KMS-11 (cell line): Measurements from ENCODE around the gene PNLIPRP2.

ENCODE experiments used
- H2AFZ ChIP-seq: fragments of 200-600 bp; sonication (generic); 2 replicates; pipeline ENCODE4 v1.6.1; 2016; ENCODE audit warnings: antibody characterized with exemption, mixed run types, low read depth
- H3K27ac ChIP-seq: fragments of 200-600 bp; sonication (generic); 2 replicates; pipeline ENCODE4 v1.6.1; 2016; ENCODE audit warnings: mild to moderate bottlenecking, mixed run types
- H3K27me3 ChIP-seq: fragments of 200-600 bp; sonication (generic); 2 replicates; pipeline ENCODE4 v1.6.1; 2017; ENCODE audit warnings: mild to moderate bottlenecking, low read depth, mixed run types, moderate library complexity; ENCODE audit not compliant: insufficient read depth
- H3K36me3 ChIP-seq: fragments of 200-600 bp; sonication (generic); 2 replicates; pipeline ENCODE4 v1.6.1; 2017; ENCODE audit warnings: mild to moderate bottlenecking, mixed run types; ENCODE audit not compliant: insufficient read depth
- H3K4me1 ChIP-seq: fragments of 200-600 bp; sonication (generic); 2 replicates; pipeline ENCODE4 v1.6.1; 2016; ENCODE audit warnings: mild to moderate bottlenecking, low read depth, mixed run types; ENCODE audit not compliant: poor library complexity, severe bottlenecking
- H3K4me2 ChIP-seq: fragments of 200-600 bp; sonication (generic); 2 replicates; pipeline ENCODE4 v1.7.0; 2016; ENCODE audit warnings: mild to moderate bottlenecking, mixed run types
- H3K4me3 ChIP-seq: fragments of 200-600 bp; sonication (generic); IDR thresholded peaks from 2 replicates; pipeline ENCODE4 v1.6.1; 2017; ENCODE audit warnings: low read depth, low read length, mixed read lengths; ENCODE audit not compliant: insufficient read depth
- H3K79me2 ChIP-seq: fragments of 200-600 bp; sonication (generic); 2 replicates; pipeline ENCODE4 v1.6.1; 2016; ENCODE audit warnings: low read depth, mixed run types; ENCODE audit not compliant: insufficient read depth
- H3K9ac ChIP-seq: fragments of 200-600 bp; sonication (generic); 2 replicates; pipeline ENCODE4 v1.6.1; 2016; ENCODE audit warnings: mild to moderate bottlenecking, mixed run types
- H4K20me1 ChIP-seq: fragments of 200-600 bp; sonication (generic); 2 replicates; pipeline ENCODE4 v1.6.1; 2016; ENCODE audit warnings: mild to moderate bottlenecking, mixed run types; ENCODE audit not compliant: insufficient read depth
- CTCF ChIP-seq: fragments of 200-600 bp; sonication (generic); conservative IDR thresholded peaks from 2 replicates; pipeline ENCODE4 v1.6.1; 2017; ENCODE audit warnings: low read depth, mild to moderate bottlenecking, antibody characterized with exemption, low read length, moderate library complexity, mixed read lengths

The PNLIPRP2 gene

GRCh38 chr10:116690356-116691322 lies 69.9 kb downstream of the PNLIPRP2 start:
- Histone ChIP-seq H3K79me2 (no peaks in the 10 kb centered on the region), H3K4me1 (no peaks in the 10 kb centered on the region), H3K27me3 (no peaks in the 10 kb centered on the region), H4K20me1 (no peaks in the 10 kb centered on the region), H3K4me3 (no peak overlapping the region), H3K27ac (no peak overlapping the region), H2AFZ (no peak overlapping the region), H3K36me3 (no peaks in the 10 kb centered on the region), H3K4me2 (no peak overlapping the region), H3K9ac (no peak overlapping the region)
- no peak for TF ChIP-seq CTCF

- no peak overlapping the region for H3K4me3 ChIP-seq
- H3K27me3 ChIP-seq = no peaks in the 10 kb centered on the region
- H4K20me1 ChIP-seq = no peaks in the 10 kb centered on the region
- H3K9ac ChIP-seq = no peak overlapping the region
- no peak overlapping the region for H3K27ac ChIP-seq
- H3K4me2 ChIP-seq = no peak overlapping the region
- no peaks in the 10 kb centered on the region for H3K36me3 ChIP-seq
- H2AFZ ChIP-seq = no peak overlapping the region
- no peak for TF ChIP-seq CTCF
- H3K4me1 ChIP-seq = no peaks in the 10 kb centered on the region
- no peaks in the 10 kb centered on the region for H3K79me2 ChIP-seq
Measured at GRCh38 chr10:116691635-116692034, 70.9 kb downstream of the PNLIPRP2 start.

DNA sequence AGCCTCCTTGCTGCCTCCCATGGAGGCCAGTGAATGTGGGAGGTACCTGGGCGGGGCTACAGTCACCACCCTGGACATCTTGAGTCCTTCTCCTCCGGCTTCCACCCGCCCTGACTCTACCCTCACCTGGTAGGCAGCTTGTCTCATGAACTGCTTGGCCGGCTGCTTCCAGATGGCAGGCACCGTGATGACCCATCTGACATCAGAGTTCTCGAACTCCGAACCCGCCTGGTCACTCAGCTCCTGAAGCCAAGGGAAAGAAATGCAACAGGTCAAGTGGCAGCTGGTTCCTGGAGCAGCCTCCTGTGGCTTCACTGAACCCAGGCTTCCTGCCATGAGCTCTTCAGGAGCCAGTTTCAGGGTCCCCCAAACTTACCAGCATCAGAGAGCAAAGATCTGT lies 71.5 kb downstream of the PNLIPRP2 start:
- Histone ChIP-seq H3K4me2 (no peak overlapping the region), H3K36me3 (no peaks in the 10 kb centered on the region), H2AFZ (no peak overlapping the region), H3K79me2 (no peaks in the 10 kb centered on the region), H3K27me3 (no peaks in the 10 kb centered on the region), H3K4me1 (no peaks in the 10 kb centered on the region), H3K9ac (no peak overlapping the region), H3K27ac (no peak overlapping the region), H4K20me1 (no peaks in the 10 kb centered on the region), H3K4me3 (no peak overlapping the region)
- no peak for TF ChIP-seq CTCF

DNA sequence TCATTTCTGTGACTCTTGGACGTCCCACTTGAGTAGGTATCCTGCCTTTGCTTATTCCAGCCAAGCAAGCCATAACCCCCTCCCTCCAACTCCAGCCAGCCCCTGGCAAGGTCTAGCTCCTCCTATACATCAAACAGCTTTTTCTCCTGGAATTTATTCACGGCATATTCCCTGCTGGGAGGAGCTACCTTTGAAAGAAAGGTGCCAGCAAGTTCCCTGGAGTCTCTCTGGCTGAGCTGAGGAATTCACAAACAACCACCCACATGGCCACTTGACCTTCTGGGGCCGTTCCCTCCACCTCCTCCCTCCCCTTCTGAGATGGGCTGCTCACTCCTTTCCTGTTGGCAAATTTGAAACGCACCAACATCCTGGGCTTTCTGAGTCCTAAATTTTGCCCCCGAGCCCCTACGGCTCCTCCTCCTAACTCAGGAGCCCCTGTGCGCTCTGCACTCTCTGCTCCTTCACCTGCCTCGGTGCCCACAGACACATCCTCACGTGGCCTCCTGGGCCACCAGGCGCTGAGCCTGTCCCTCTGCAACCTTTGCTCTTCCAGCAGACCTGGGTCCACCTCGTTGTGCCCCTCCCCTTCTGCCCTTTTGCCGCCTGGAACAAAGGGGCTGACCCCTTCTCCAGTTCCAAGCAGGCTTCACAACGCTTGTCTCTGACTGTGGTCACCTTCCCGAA lies 73.6 kb downstream of the PNLIPRP2 start:
- Histone ChIP-seq H3K27me3 (no peaks in the 10 kb centered on the region), H2AFZ (no peak overlapping the region), H3K4me2 (no peak overlapping the region), H3K79me2 (no peaks in the 10 kb centered on the region), H4K20me1 (no peaks in the 10 kb centered on the region), H3K4me3 (no peak overlapping the region), H3K36me3 (no peaks in the 10 kb centered on the region), H3K27ac (no peak overlapping the region), H3K4me1 (no peaks in the 10 kb centered on the region), H3K9ac (no peak overlapping the region)
- TF ChIP-seq CTCF = no peak
